B cell (primary cell): ENCODE measurements around the gene GRIN3A. TPM values are rescaled to one million over a fixed set of nuclear protein-coding genes. Genes with fewer than 3 reads are reported as not detected.

Experiments used
- ATAC-seq: fragments of 200-7000 bp; cut with Tn5 transposase; one replicate; pipeline ENCODE4 v1.10.0; 2021; ENCODE audit warnings: low read depth, mild to moderate bottlenecking, moderate number of reproducible peaks, moderate library complexity
- CTCF ChIA-PET: fragments of 350-600 bp; sonication (Branson Sonifier 250); formaldehyde crosslinking; loops from one replicate; lab custom pipeline; 2021; ENCODE audit warnings: antibody characterized with exemption, inconsistent platforms; lab: Charles Lee
- POLR2A ChIA-PET: fragments of 350-600 bp; sonication (Branson Sonifier 250); formaldehyde crosslinking; loops from one replicate; lab custom pipeline; 2021; ENCODE audit warnings: antibody characterized with exemption; lab: Charles Lee
- DNase-seq: peaks from one replicate; pipeline ENCODE4 v3.0.0; 2013
- H2AFZ ChIP-seq: 2 replicates; pipeline ENCODE4 v1.6.1; 2012; ENCODE audit warnings: mild to moderate bottlenecking, low read depth, low read length; ENCODE audit not compliant: insufficient read depth, poor library complexity, severe bottlenecking
- H3K27ac ChIP-seq, 2 donors: 1 replicate in 1 of 2; 2 replicates in 1 of 2; pipeline ENCODE4 v1.5.1; 2012 to 2013; ENCODE audit warnings: low read length in 2 of 2, mild to moderate bottlenecking in 2 of 2, moderate library complexity in 1 of 2
- H3K27me3 ChIP-seq, 4 experiments: fragments of 200-600 bp in 1 of 4; sonication (generic) in 1 of 4; replicated peaks in 1 of 4; 1 replicate in 2 of 4; 2 replicates in 2 of 4; pipeline versions ENCODE4 v1.6.1 to v1.7.0; 2013 to 2016; ENCODE audit warnings: low read length in 3 of 4, mild to moderate bottlenecking in 2 of 4, mixed read lengths in 1 of 4, moderate library complexity in 1 of 4; ENCODE audit not compliant: insufficient read depth in 4 of 4, control insufficient read depth in 3 of 4; ENCODE audit errors: control extremely low read depth in 1 of 4
- H3K36me3 ChIP-seq, 2 experiments: replicated peaks in 1 of 2; 1 replicate in 1 of 2; 2 replicates in 1 of 2; pipeline versions ENCODE4 v1.6.1 to v1.7.1; 2013; ENCODE audit warnings: low read length in 1 of 2; ENCODE audit not compliant: insufficient read depth in 2 of 2, control insufficient read depth in 1 of 2; ENCODE audit errors: control extremely low read depth in 1 of 2, extremely low read depth in 1 of 2
- H3K4me1 ChIP-seq, 2 donors: fragments of 200-600 bp in 1 of 2; sonication (generic) in 1 of 2; 1 replicate in 1 of 2; 2 replicates in 1 of 2; pipeline versions ENCODE4 v1.5.1 to v1.6.1; 2013 to 2017; ENCODE audit warnings: low read length in 2 of 2; ENCODE audit not compliant: control insufficient read depth in 2 of 2, insufficient read depth in 2 of 2
- H3K4me2 ChIP-seq: replicated peaks from 2 replicates; pipeline ENCODE3; 2012; ENCODE audit warnings: mild to moderate bottlenecking, low read depth, low read length; ENCODE audit not compliant: poor library complexity, severe bottlenecking
- H3K4me3 ChIP-seq, 5 experiments: fragments of 200-600 bp in 1 of 5; sonication (generic) in 1 of 5; 1 replicate in 3 of 5; 2 replicates in 2 of 5; pipeline versions ENCODE4 v1.5.1 to v1.7.0; 2011 to 2016; ENCODE audit warnings: low read length in 4 of 5, mild to moderate bottlenecking in 4 of 5, low read depth in 2 of 5, control low read depth in 1 of 5, moderate library complexity in 1 of 5; ENCODE audit not compliant: insufficient read depth in 1 of 5; ENCODE audit errors: control extremely low read depth in 1 of 5, extremely low read depth in 1 of 5
- H3K79me2 ChIP-seq: fragments of 200-600 bp; sonication (generic); one replicate; pipeline ENCODE4 v1.6.0; 2016; ENCODE audit warnings: low read length; ENCODE audit not compliant: control insufficient read depth, insufficient read depth
- H3K9ac ChIP-seq: fragments of 200-600 bp; sonication (generic); 2 replicates; pipeline ENCODE4 v1.6.1; 2017; ENCODE audit warnings: mild to moderate bottlenecking, low read length, moderate library complexity
- H3K9me3 ChIP-seq, 3 donors: one replicate each; pipeline versions ENCODE4 v1.6.1 to v1.7.1; 2013; ENCODE audit warnings: low read length in 2 of 3; ENCODE audit not compliant: control insufficient read depth in 2 of 3, insufficient read depth in 1 of 3; ENCODE audit errors: control extremely low read depth in 1 of 3
- H4K20me1 ChIP-seq: 2 replicates; pipeline ENCODE4 v1.6.0; 2012; ENCODE audit warnings: mild to moderate bottlenecking, low read length; ENCODE audit not compliant: insufficient read depth, control insufficient read depth, poor library complexity, severe bottlenecking
- H3K27ac Mint-ChIP-seq: one replicate; pipeline ENCODE4 v1.8.0; 2021; ENCODE audit warnings: mixed read lengths
- H3K27me3 Mint-ChIP-seq: one replicate; pipeline ENCODE4 v1.8.0; 2021; ENCODE audit warnings: mixed read lengths
- H3K4me1 Mint-ChIP-seq: one replicate; pipeline ENCODE4 v1.8.0; 2021; ENCODE audit warnings: mixed read lengths
- H3K4me3 Mint-ChIP-seq: one replicate; pipeline ENCODE4 v1.8.0; 2021; ENCODE audit warnings: mixed read lengths
- H3K9me3 Mint-ChIP-seq: one replicate; pipeline ENCODE4 v1.8.0; 2022; ENCODE audit warnings: mixed read lengths; ENCODE audit not compliant: insufficient read depth
- EZH2 ChIP-seq: IDR thresholded peaks from 2 replicates; pipeline ENCODE4 v1.6.1; 2012; ENCODE audit warnings: borderline replicate concordance, low read depth, mild to moderate bottlenecking, moderate library complexity, low read length; ENCODE audit not compliant: insufficient read depth, poor library complexity, severe bottlenecking
- WGBS: methylation state at CpG from one replicate; pipeline ENCODE4 v1.1.5; 2013; ENCODE audit warnings: missing lambda C conversion rate; ENCODE audit not compliant: insufficient coverage; 5-methylcytosine and 5-hydroxymethylcytosine counted together
- intact Hi-C: fragments of 100-400 bp; cut with micrococcal nuclease; formaldehyde crosslinking; loops from one replicate; pipeline ENCODE4 v1.10.0; 2022
- polyA plus RNA-seq: library from polyadenylated mRNA; depleted of rRNA; stranded (reverse); fragments of >200 nt; gene quantifications from 2 replicates; pipeline ENCODE4 v1.2.3, GENCODE V29; 2012
- total RNA-seq, 2 donors: library from RNA; stranded (reverse); fragments of 120-200 nt in 1 of 2; gene quantifications; 1 replicate in 1 of 2; 2 replicates in 1 of 2; pipeline versions ENCODE4 v1.2.3 to v1.2.4, GENCODE V29; 2013 to 2022
- TF ChIP-seq, protein P1 (sequence below): fragments of 200-600 bp; IDR thresholded peaks from one replicate; pipeline ENCODE4 v1.8.0; 2022; ENCODE audit warnings: antibody characterized with exemption, mild to moderate bottlenecking

GRIN3A gene
- total and polyA plus RNA-seq, 2 donors (not counting 1 experiment from before 2014, with no cell fraction given): not detected

DNA sequence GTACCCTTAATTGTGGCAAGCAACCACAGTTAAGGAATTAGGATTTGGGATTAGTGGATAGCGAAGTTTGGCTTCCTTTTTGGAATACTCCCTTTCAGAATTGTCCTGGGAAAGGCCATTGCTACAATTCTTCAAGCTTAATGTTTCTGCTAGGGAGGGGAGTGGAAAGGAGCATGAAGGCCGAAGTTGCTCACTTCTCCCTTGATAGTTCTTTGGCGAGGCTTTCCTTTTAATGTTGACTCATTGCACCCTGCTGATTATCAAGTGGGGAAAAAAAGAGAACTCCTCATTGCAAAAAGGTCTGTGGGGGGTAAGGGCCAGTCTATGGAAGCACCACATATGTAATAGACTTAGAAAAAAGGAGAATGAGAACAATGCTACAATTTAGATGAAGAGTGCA lies 30.7 kb downstream of the GRIN3A start:
- Mint-ChIP-seq H3K4me1 (peaks cover 6% of the 10 kb centered on the region), H3K4me3 (no peak overlapping the region), H3K9me3 (no peaks in the 10 kb centered on the region), H3K27ac (no peak overlapping the region), H3K27me3 (peaks cover 44% of the 10 kb centered on the region)
- ChIA-PET POLR2A (no interaction called here), CTCF (interaction anchor here (1.1 kb wide), 1 partner anchor 11 kb away, joined by 3 read pairs; no protein-coding TSS in a partner anchor)
- H2AFZ ChIP-seq: no peak overlapping the region
- intact Hi-C loops: no loop called here
- peaks cover 8% of the 10 kb centered on the region in 2 donors for H3K4me1 ChIP-seq
- DNase-seq: no peak
- H3K36me3 ChIP-seq: no peaks in the 10 kb centered on the region
- peaks cover 0 to 10% (median 5%) of the 10 kb centered on the region in 4 experiments for H3K27me3 ChIP-seq
- ATAC-seq: no peak
- H3K4me3 ChIP-seq: no peak overlapping the region
- H3K9me3 ChIP-seq: no peaks in the 10 kb centered on the region
- WGBS: 83% methylated on average over 1 of the region's 3 CpGs
- no peak overlapping the region for H3K4me2 ChIP-seq
- no peak overlapping the region for H3K27ac ChIP-seq
- no peak overlapping the region for H3K9ac ChIP-seq
- no peaks in the 10 kb centered on the region for H3K79me2 ChIP-seq
- H4K20me1 ChIP-seq: no peaks in the 10 kb centered on the region
- TF ChIP-seq, protein P1, sequence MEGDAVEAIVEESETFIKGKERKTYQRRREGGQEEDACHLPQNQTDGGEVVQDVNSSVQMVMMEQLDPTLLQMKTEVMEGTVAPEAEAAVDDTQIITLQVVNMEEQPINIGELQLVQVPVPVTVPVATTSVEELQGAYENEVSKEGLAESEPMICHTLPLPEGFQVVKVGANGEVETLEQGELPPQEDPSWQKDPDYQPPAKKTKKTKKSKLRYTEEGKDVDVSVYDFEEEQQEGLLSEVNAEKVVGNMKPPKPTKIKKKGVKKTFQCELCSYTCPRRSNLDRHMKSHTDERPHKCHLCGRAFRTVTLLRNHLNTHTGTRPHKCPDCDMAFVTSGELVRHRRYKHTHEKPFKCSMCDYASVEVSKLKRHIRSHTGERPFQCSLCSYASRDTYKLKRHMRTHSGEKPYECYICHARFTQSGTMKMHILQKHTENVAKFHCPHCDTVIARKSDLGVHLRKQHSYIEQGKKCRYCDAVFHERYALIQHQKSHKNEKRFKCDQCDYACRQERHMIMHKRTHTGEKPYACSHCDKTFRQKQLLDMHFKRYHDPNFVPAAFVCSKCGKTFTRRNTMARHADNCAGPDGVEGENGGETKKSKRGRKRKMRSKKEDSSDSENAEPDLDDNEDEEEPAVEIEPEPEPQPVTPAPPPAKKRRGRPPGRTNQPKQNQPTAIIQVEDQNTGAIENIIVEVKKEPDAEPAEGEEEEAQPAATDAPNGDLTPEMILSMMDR: no peak
- TF ChIP-seq EZH2: no peak

DNA sequence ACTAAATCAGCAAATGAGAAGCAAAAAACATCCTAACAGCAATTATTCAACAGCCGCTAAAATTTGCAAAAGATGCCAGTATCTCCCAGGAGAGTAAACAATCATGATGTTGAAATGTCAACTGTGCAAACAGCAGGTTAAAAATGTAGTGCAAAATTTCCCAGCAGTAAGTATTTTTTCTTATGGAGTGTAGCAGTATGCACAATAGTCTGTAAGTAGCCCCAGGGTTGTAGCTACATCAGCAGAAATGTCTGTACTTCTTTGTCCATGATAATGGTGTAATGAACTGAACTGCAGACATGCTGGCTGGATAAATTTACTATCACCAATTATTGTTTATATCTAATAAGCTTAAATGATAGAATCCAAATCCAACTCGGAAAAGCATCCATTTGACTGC lies 31.4 kb downstream of the GRIN3A start:
- no peak for DNase-seq
- H3K79me2 ChIP-seq: no peaks in the 10 kb centered on the region
- H3K9me3 ChIP-seq: no peaks in the 10 kb centered on the region
- ATAC-seq: no peak
- Mint-ChIP-seq H3K9me3 (no peaks in the 10 kb centered on the region), H3K4me1 (peaks cover 6% of the 10 kb centered on the region), H3K4me3 (no peak overlapping the region), H3K27me3 (peaks cover 38% of the 10 kb centered on the region), H3K27ac (no peak overlapping the region)
- H3K27me3 ChIP-seq: peaks cover 0 to 10% (median 5%) of the 10 kb centered on the region in 4 experiments
- no CpG with 5 or more reads among the region's 2 CpGs for WGBS
- intact Hi-C loops: no loop called here
- no peaks in the 10 kb centered on the region for H3K36me3 ChIP-seq
- H3K27ac ChIP-seq: no peak overlapping the region
- no peak overlapping the region for H3K4me2 ChIP-seq
- no peak overlapping the region for H3K9ac ChIP-seq
- no peaks in the 10 kb centered on the region for H4K20me1 ChIP-seq
- ChIA-PET CTCF (no interaction called here), POLR2A (no interaction called here)
- H3K4me1 ChIP-seq: peaks cover 8% of the 10 kb centered on the region in 2 donors
- no peak overlapping the region for H2AFZ ChIP-seq
- no peak overlapping the region for H3K4me3 ChIP-seq
- TF ChIP-seq, protein P1: no peak
- TF ChIP-seq EZH2: no peak
